Activated naive CD8-positive, alpha-beta T cell treated with anti-CD3 and anti-CD28 coated beads, Interleukin-2, amount 10 ng/mL, durations not matched to agents 7 days and 5 days (primary cell): ENCODE results near the gene P2RX2. TPM values are rescaled to one million over a fixed set of nuclear protein-coding genes. Genes with fewer than 3 reads are reported as not detected.
"Not testable (repeated sequence)": the region's sequence is repeated elsewhere in the genome, so short reads cannot be mapped to it uniquely, and the experiment has no call there.

Source experiments
- ATAC-seq: fragments of 150-1000 bp; cut with Tn5 transposase; one replicate; pipeline ENCODE4 v1.10.0; 2021; ENCODE audit warnings: low read depth, moderate library complexity
- POLR2A ChIA-PET: fragments of 350-600 bp; sonication (Branson Sonifier 250); formaldehyde crosslinking; loops from one replicate; lab custom pipeline; 2021; ENCODE audit warnings: antibody characterized with exemption; lab: Charles Lee
- DNase-seq: peaks from one replicate; pipeline ENCODE4 v3.0.0; 2021
- H3K27ac Mint-ChIP-seq: one replicate; pipeline ENCODE4 v1.8.0; 2022; ENCODE audit warnings: mild to moderate bottlenecking, mixed read lengths
- H3K27me3 Mint-ChIP-seq: one replicate; pipeline ENCODE4 v1.8.0; 2022; ENCODE audit warnings: mild to moderate bottlenecking, moderate library complexity, mixed read lengths
- H3K36me3 Mint-ChIP-seq: one replicate; pipeline ENCODE4 v1.8.0; 2021; ENCODE audit warnings: mild to moderate bottlenecking, mixed read lengths
- H3K4me1 Mint-ChIP-seq: one replicate; pipeline ENCODE4 v1.8.0; 2021; ENCODE audit warnings: mixed read lengths
- H3K4me3 Mint-ChIP-seq: one replicate; pipeline ENCODE4 v1.8.0; 2022; ENCODE audit warnings: mild to moderate bottlenecking, moderate library complexity, mixed read lengths
- H3K9me3 Mint-ChIP-seq: one replicate; pipeline ENCODE4 v1.8.0; 2021; ENCODE audit warnings: mixed read lengths
- total RNA-seq, 2 experiments: library from RNA; stranded (reverse); gene quantifications; one replicate each; pipeline ENCODE4 v1.2.3, GENCODE V29; 2021

Gene P2RX2
- total RNA-seq, 2 experiments from 2014 or later: not detected

GRCh38 chr12:132588821-132589669 is 29.5 kb upstream of the P2RX2 start:
- DNase-seq: no peak
- POLR2A ChIA-PET: no interaction called here
- H3K9me3 Mint-ChIP-seq: no peaks in the 10 kb centered on the region

GRCh38 chr12:132591107-132591935 is 27.3 kb upstream of the P2RX2 start:
- Mint-ChIP-seq H3K36me3 (no peaks in the 10 kb centered on the region), H3K4me3 (no peak overlapping the region), H3K9me3 (no peaks in the 10 kb centered on the region), H3K27ac (no peak overlapping the region), H3K4me1 (peaks cover 2% of the 10 kb centered on the region), H3K27me3 (peaks cover 5% of the 10 kb centered on the region)
- POLR2A ChIA-PET: no interaction called here
- ATAC-seq (no peak), DNase-seq (no peak)

More at GRCh38 chr12:132588821-132589669, 29.5 kb upstream of the P2RX2 start:
- Mint-ChIP-seq H3K36me3 (no peaks in the 10 kb centered on the region), H3K4me1 (no peaks in the 10 kb centered on the region), H3K4me3 (no peak overlapping the region), H3K27me3 (peaks cover 4% of the 10 kb centered on the region), H3K27ac (no peak overlapping the region)
- no peak for ATAC-seq

GRCh38 chr12:132592282-132592970 is 26.1 kb upstream of the P2RX2 start:
- Mint-ChIP-seq H3K36me3 (no peaks in the 10 kb centered on the region), H3K4me1 (peaks cover 5% of the 10 kb centered on the region), H3K9me3 (no peaks in the 10 kb centered on the region), H3K27ac (no peak overlapping the region), H3K4me3 (no peak overlapping the region), H3K27me3 (peaks cover 12% of the 10 kb centered on the region)
- DNase-seq: no peak
- ATAC-seq: no peak
- POLR2A ChIA-PET: no interaction called here

- H3K9me3 Mint-ChIP-seq: no peaks in the 10 kb centered on the region
- no peak for DNase-seq
- POLR2A ChIA-PET: no interaction called here
- H3K4me3 Mint-ChIP-seq: no peak overlapping the region
- H3K4me1 Mint-ChIP-seq: peaks cover 8% of the 10 kb centered on the region
- ATAC-seq: no peak
- no peak overlapping the region for H3K27ac Mint-ChIP-seq
- peaks cover 16% of the 10 kb centered on the region for H3K27me3 Mint-ChIP-seq
- no peaks in the 10 kb centered on the region for H3K36me3 Mint-ChIP-seq
These were observed 25.5 kb upstream of the P2RX2 start for GRCh38 chr12:132593071-132593470.

GRCh38 chr12:132593521-132593920 is 25.1 kb upstream of the P2RX2 start:
- DNase-seq (no peak), ATAC-seq (no peak)
- H3K27me3 Mint-ChIP-seq: peaks cover 17% of the 10 kb centered on the region
- no peaks in the 10 kb centered on the region for H3K9me3 Mint-ChIP-seq
- H3K4me3 Mint-ChIP-seq: no peak overlapping the region
- peaks cover 9% of the 10 kb centered on the region for H3K4me1 Mint-ChIP-seq
- no peaks in the 10 kb centered on the region for H3K36me3 Mint-ChIP-seq
- H3K27ac Mint-ChIP-seq: no peak overlapping the region
- POLR2A ChIA-PET: no interaction called here

- ATAC-seq: peak; percentile 68
- Mint-ChIP-seq H3K27me3 (peaks cover 21% of the 10 kb centered on the region), H3K36me3 (no peaks in the 10 kb centered on the region), H3K27ac (no peak overlapping the region), H3K4me1 (peaks cover 13% of the 10 kb centered on the region), H3K4me3 (no peak overlapping the region), H3K9me3 (no peaks in the 10 kb centered on the region)
- no peak for DNase-seq
- POLR2A ChIA-PET: no interaction called here
These were observed 24.6 kb upstream of the P2RX2 start for GRCh38 chr12:132593938-132594358.

DNA sequence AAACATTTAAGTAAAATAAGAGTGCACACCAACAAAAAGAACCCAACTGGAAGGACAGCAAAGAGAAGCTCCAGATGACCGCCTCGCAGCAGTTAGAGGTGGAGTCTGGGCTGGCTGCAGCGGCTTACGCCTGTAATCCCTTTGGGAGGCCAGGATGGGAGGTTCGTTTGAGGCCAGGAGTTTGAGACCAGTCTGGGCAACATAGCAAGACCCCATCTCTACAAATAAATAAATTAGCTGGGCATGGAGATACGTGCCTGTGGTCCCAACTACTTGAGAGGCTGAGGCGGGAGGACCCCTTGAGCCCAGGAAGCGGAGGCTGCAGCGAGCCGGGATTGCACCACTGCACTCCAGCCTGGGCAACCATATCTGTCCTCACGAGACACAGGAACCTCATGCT is 23.4 kb upstream of the P2RX2 start:
- DNase-seq (no peak), ATAC-seq (no peak)
- H3K9me3 Mint-ChIP-seq: no peaks in the 10 kb centered on the region
- no peaks in the 10 kb centered on the region for H3K36me3 Mint-ChIP-seq
- peaks cover 13% of the 10 kb centered on the region for H3K4me1 Mint-ChIP-seq
- H3K27ac Mint-ChIP-seq: no peak overlapping the region
- POLR2A ChIA-PET: no interaction called here
- H3K27me3 Mint-ChIP-seq: peaks cover 29% of the 10 kb centered on the region
- no peak overlapping the region for H3K4me3 Mint-ChIP-seq

- H3K4me1 Mint-ChIP-seq: peaks cover 18% of the 10 kb centered on the region
- POLR2A ChIA-PET: no interaction called here
- H3K27me3 Mint-ChIP-seq: peaks cover 37% of the 10 kb centered on the region
- H3K9me3 Mint-ChIP-seq: no peaks in the 10 kb centered on the region
- DNase-seq (no peak), ATAC-seq (no peak)
- H3K4me3 Mint-ChIP-seq: no peak overlapping the region
- no peak overlapping the region for H3K27ac Mint-ChIP-seq
- H3K36me3 Mint-ChIP-seq: no peaks in the 10 kb centered on the region
These were observed 22.6 kb upstream of the P2RX2 start for GRCh38 chr12:132596016-132596415.

- POLR2A ChIA-PET: no interaction called here
- no peak overlapping the region for H3K27ac Mint-ChIP-seq
- peaks cover 22% of the 10 kb centered on the region for H3K4me1 Mint-ChIP-seq
- no peaks in the 10 kb centered on the region for H3K36me3 Mint-ChIP-seq
- ATAC-seq (no peak), DNase-seq (no peak)
- H3K27me3 Mint-ChIP-seq: peaks cover 49% of the 10 kb centered on the region
- H3K4me3 Mint-ChIP-seq: peak overlapping the region; percentile 79
- H3K9me3 Mint-ChIP-seq: no peaks in the 10 kb centered on the region
These were observed 21.0 kb upstream of the P2RX2 start for GRCh38 chr12:132597333-132598316.

GRCh38 chr12:132599502-132599901 is 19.1 kb upstream of the P2RX2 start:
- Mint-ChIP-seq H3K27ac (peak overlapping the region; percentile 38), H3K4me1 (peaks cover 22% of the 10 kb centered on the region), H3K27me3 (peaks cover 57% of the 10 kb centered on the region), H3K4me3 (peak overlapping the region; percentile 16)
- DNase-seq, H3K36me3 Mint-ChIP-seq, H3K9me3 Mint-ChIP-seq, ATAC-seq, POLR2A ChIA-PET: not testable (repeated sequence)

- DNase-seq (peak; percentile 64), ATAC-seq (peak; percentile 70)
- Mint-ChIP-seq H3K27me3 (peaks cover 64% of the 10 kb centered on the region), H3K9me3 (no peaks in the 10 kb centered on the region), H3K4me1 (peaks cover 22% of the 10 kb centered on the region), H3K4me3 (peak overlapping the region; percentile 78), H3K27ac (peak overlapping the region; percentile 54), H3K36me3 (no peaks in the 10 kb centered on the region)
- POLR2A ChIA-PET: interaction anchor here (1.1 to 1.2 kb wide), 2 partner anchors 11 to 14 kb away, joined by 3 read pairs; no protein-coding TSS in a partner anchor
These were observed 18.2 kb upstream of the P2RX2 start for GRCh38 chr12:132600048-132601032.
